Heart left ventricle (tissue), 16 donors: ENCODE data around the gene PPP1R12C. TPM values are rescaled to one million over a fixed set of nuclear protein-coding genes. Genes with fewer than 3 reads are reported as not detected.

Source experiments
- ATAC-seq, 4 donors: fragments of 200-7000 bp; cut with Tn5 transposase; one replicate each; pipeline ENCODE4 v1.9.1; 2020 to 2022; ENCODE audit warnings: moderate library complexity in 4 of 4, mild to moderate bottlenecking in 3 of 4, moderate number of reproducible peaks in 1 of 4
- DNase-seq, 5 donors: peaks; one replicate each; pipeline ENCODE4 v3.0.0-alpha.2; 2020
- H3K27ac ChIP-seq, 12 donors: fragments of 200-600 bp; sonication (generic) in 4 of 12; one replicate each; pipeline versions ENCODE4 v1.5.0 to v1.8.0; 2016 to 2022; ENCODE audit warnings: mild to moderate bottlenecking in 2 of 12
- H3K27me3 ChIP-seq, 9 donors: fragments of 200-600 bp; sonication (generic) in 2 of 9; one replicate each; pipeline versions ENCODE4 v1.5.1 to v1.8.0; 2016 to 2022; ENCODE audit warnings: mild to moderate bottlenecking in 3 of 9
- H3K36me3 ChIP-seq, 9 donors: fragments of 200-600 bp; sonication (generic) in 2 of 9; one replicate each; pipeline versions ENCODE4 v1.5.0 to v1.8.0; 2018 to 2022; ENCODE audit warnings: mild to moderate bottlenecking in 2 of 9
- H3K4me1 ChIP-seq, 12 donors: fragments of 200-600 bp; sonication (generic) in 4 of 12; one replicate each; pipeline versions ENCODE4 v1.5.0 to v1.8.0; 2016 to 2022; ENCODE audit warnings: mild to moderate bottlenecking in 3 of 12
- H3K4me3 ChIP-seq, 12 donors: fragments of 200-600 bp; sonication (generic) in 4 of 12; one replicate each; pipeline versions ENCODE4 v1.5.0 to v1.8.0; 2017 to 2022; ENCODE audit warnings: mild to moderate bottlenecking in 9 of 12, moderate library complexity in 4 of 12
- H3K9me3 ChIP-seq, 12 donors: fragments of 200-600 bp; sonication (generic) in 4 of 12; one replicate each; pipeline versions ENCODE4 v1.5.0 to v1.8.0; 2016 to 2022; ENCODE audit warnings: mild to moderate bottlenecking in 1 of 12
- CTCF ChIP-seq, 12 donors: fragments of 200-600 bp; sonication (generic) in 4 of 12; IDR thresholded peaks; one replicate each; pipeline versions ENCODE4 v1.5.0 to v1.8.0; 2018 to 2022; ENCODE audit warnings: antibody characterized with exemption in 12 of 12, mild to moderate bottlenecking in 5 of 12
- POLR2A ChIP-seq, 2 donors: fragments of 450-650 bp; IDR thresholded peaks; one replicate each; pipeline ENCODE4 v1.6.1; 2017; ENCODE audit warnings: antibody characterized with exemption in 2 of 2, mild to moderate bottlenecking in 2 of 2, moderate library complexity in 2 of 2
- WGBS, 4 donors: extraction: QIAGEN DNeasy Blood & Tissue Kit in 2 of 4; methylation state at CpG; one replicate each; pipeline versions ENCODE4 v1.1.5 to v1.1.7; 2013 to 2018; 5-methylcytosine and 5-hydroxymethylcytosine counted together
- intact Hi-C, 10 donors: fragments of 100-400 bp; cut with DNase I; formaldehyde crosslinking; loops; one replicate each; pipeline versions ENCODE4 v1.11.1 to v1.14.2; 2022
- polyA plus RNA-seq, 2 donors: library from polyadenylated mRNA; stranded (reverse); fragments of 200-250 nt; gene quantifications; one replicate each; pipeline ENCODE4 v1.2.3, GENCODE V29; 2013
- total RNA-seq, 9 donors: library from RNA; depleted of rRNA in 2 of 9; stranded (reverse); fragments of >200 nt in 2 of 9; fragmentation: NEBNext Ultra II Directional in 3 of 9; extraction: Animal tissue kit (Norgen Biotek cat#: 25700) in 3 of 9; gene quantifications; one replicate each; pipeline versions ENCODE4 v1.1.0 to v1.2.4, GENCODE V29; 2016 to 2023
- donor health status: ischemic (EF 13 %, LVEDD 7.1; RV severe dilation, severe dysfunction).
- donor health status: healthy with polysubstance abuse.
- donor health status: DM: no; HTN: yes; CAD: no.
- donor health status: DM: no; HTN: no; CAD: no.
- donor health status: ischemic (EF 25% LVEDD 6.9; RV normal size, moderate dysfunction).
- donor health status: ischemic (EF 25% LVEDD 5.7; RV mildly dilated, moderate dysfunction).
- donor health status: healthy.
- donor health status: DM: yes; HTN: yes; CAD: no.
- donor health status: ischemic (EF 35%, LVEDD 5.7; RV mildly dilated, moderate dysfunction).
- donor health status: nonischemic (EF 11% LVEDD 7.7; RV severe dilation, severe dysfunction).
- donor health status: DM: yes; HTN: yes; CAD: no.
- donor health status: PGD.
- donor health status: ischemic (EF 29% LVEDD 5.4; RV normal size, mild dysfunction).
- donor health status: nonischemic (EF 23%, LVEDD 6.1; RV moderate dilation, normal function).

The PPP1R12C gene
- total and polyA plus RNA-seq, 11 donors, result 116 to 324 (median 209) TPM

DNA sequence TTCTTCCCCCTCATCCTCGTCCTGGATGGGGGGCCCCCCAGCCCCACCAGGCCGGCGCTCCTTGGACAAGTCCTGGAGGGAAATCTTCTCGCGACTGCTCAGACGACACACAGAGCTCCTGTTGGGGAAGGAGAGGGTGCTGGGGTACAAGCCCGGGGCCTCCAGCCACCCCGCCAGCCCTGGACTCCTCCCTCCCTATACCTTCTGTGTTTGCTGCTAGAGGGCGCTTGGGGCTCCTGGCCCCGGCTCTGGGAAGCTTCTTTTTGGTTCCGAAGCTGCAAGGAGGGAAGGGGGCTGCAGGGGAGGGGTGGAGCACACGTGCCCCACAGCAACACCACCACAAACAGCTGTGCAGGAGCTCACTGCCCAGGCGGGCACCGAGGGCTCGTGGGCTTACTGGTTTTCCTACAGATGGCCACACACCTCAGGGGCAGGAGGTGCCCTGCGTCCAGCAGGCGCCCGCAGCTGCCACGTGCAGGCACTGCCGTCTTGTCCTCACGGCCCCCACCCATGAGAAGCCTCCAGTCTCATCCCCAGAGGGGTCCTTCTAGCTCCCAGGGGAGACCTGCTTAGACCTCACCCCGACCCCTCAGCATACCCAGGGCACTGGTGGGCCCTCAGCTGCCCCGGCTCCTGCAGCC lies 21.3 kb downstream of the PPP1R12C start:
- Histone ChIP-seq H3K4me1 (peaks cover 0 to 31% (median 20%) of the 10 kb centered on the region in 12 donors), H3K9me3 (no peaks in the 10 kb centered on the region), H3K27ac (no peak overlapping the region), H3K27me3 (no peaks in the 10 kb centered on the region), H3K4me3 (no peak overlapping the region), H3K36me3 (peaks cover 6 to 75% (median 66%) of the 10 kb centered on the region in 9 donors)
- intact Hi-C loops, result no loop called here
- ATAC-seq (no peak), DNase-seq (no peak)
- WGBS, 4 donors, result 72 to 84% (median 82%) methylated on average over 16 to 23 of the region's 23 CpGs
- no peak for TF ChIP-seq POLR2A (IDR thresholded peaks at IDR 0.05)
- TF ChIP-seq CTCF (IDR thresholded peaks at IDR 0.05), result no peak

GRCh38 chr19:55095260-55096060 lies 22.0 kb downstream of the PPP1R12C start:
- TF ChIP-seq POLR2A (IDR thresholded peaks at IDR 0.05) (no peak), CTCF (IDR thresholded peaks at IDR 0.05) (no peak)
- peaks cover 0 to 27% (median 18%) of the 10 kb centered on the region in 12 donors for H3K4me1 ChIP-seq
- no peaks in the 10 kb centered on the region for H3K9me3 ChIP-seq
- peak in 1 of 5 donors; percentile 61 for DNase-seq
- 79 to 85% (median 83%) methylated on average over 14 to 23 of the region's 23 CpGs for WGBS, 4 donors
- H3K27ac ChIP-seq, result peak overlapping the region in 1 of 12 donors; percentile 14
- no peak for ATAC-seq
- peaks cover 6 to 75% (median 66%) of the 10 kb centered on the region in 9 donors for H3K36me3 ChIP-seq
- intact Hi-C loops, result no loop called here
- H3K4me3 ChIP-seq, result no peak overlapping the region
- H3K27me3 ChIP-seq, result no peaks in the 10 kb centered on the region

DNA sequence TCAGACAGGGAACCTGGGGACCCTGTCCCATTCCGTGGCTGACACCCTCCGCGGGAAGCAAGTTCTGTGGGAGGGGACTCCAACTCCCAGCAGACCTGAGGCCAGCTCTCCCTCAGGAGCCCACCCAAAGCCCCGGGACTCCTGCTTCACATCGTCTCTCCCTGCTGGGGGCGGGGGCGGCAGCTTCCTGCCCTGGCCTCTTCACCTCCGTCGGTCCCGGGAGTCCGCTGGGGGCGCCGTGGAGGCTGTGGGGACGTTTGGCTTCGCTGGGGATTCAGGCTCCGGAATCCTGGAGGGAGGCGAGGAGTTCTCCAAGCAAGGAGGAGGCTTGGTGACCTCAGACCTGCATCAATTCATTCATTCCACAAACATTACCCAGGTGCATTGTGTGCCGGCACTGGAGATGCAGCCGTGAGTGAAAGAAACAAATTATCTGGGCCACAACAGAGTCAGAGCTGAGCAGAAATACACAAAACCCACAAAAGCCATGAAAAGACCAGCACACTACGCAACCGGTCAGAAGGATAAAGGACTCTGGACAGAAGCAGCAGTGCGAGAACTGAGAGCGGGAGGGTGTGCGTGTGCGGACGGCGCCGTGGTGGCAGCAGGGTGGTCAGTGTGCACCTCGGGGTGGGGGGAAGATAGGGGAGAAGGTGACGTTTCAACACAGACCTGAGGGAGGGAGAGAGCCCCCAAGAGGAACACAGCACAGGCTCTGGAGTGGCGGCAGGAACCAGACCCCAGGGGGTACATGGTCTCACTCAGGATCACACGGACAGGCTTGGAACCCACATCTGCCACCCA lies 22.8 kb downstream of the PPP1R12C start:
- WGBS, 4 donors, result 76 to 88% (median 78%) methylated on average over 27 to 32 of the region's 32 CpGs
- Histone ChIP-seq H3K9me3 (no peaks in the 10 kb centered on the region), H3K27me3 (no peaks in the 10 kb centered on the region), H3K36me3 (peaks cover 6 to 75% (median 69%) of the 10 kb centered on the region in 9 donors), H3K27ac (peak overlapping the region in 1 of 12 donors; percentile 14), H3K4me1 (peaks cover 0 to 22% (median 11%) of the 10 kb centered on the region in 12 donors), H3K4me3 (no peak overlapping the region)
- intact Hi-C loops, result no loop called here
- ATAC-seq, result no peak
- peak in 2 of 5 donors; percentile 36 to 54 for DNase-seq
- TF ChIP-seq CTCF (IDR thresholded peaks at IDR 0.05), result no peak
- no peak for TF ChIP-seq POLR2A (IDR thresholded peaks at IDR 0.05)
